ENCODE data around the gene DLGAP1.
A peak's percentile ranks its signal among the peaks of the same experiment; 100 is the strongest.

Gene DLGAP1

GRCh38 chr18:3554091-3554601 is 901.0 kb downstream of the DLGAP1 start:
- no peak for DNase-seq

GRCh38 chr18:3552305-3552704 is 902.8 kb downstream of the DLGAP1 start:
- no peak for DNase-seq

GRCh38 chr18:3547891-3548615 is 907.1 kb downstream of the DLGAP1 start:
- DNase-seq = no peak

GRCh38 chr18:3546106-3546505 is 909.0 kb downstream of the DLGAP1 start:
- no peak for DNase-seq

GRCh38 chr18:3544537-3544936 is 910.6 kb downstream of the DLGAP1 start:
- no peak for DNase-seq

- DNase-seq = no peak
Measured at GRCh38 chr18:3541549-3542386, 913.3 kb downstream of the DLGAP1 start.

GRCh38 chr18:3540805-3541548 is 914.1 kb downstream of the DLGAP1 start:
- no peak for DNase-seq

GRCh38 chr18:3538954-3539617 is 916.0 kb downstream of the DLGAP1 start:
- no peak for DNase-seq

GRCh38 chr18:3538456-3538855 is 916.7 kb downstream of the DLGAP1 start:
- peak in 3 of 56 donors; percentile 5 to 44 (median 26) for DNase-seq

GRCh38 chr18:3530807-3531206 is 924.3 kb downstream of the DLGAP1 start:
- no peak for DNase-seq

- DNase-seq = no peak
Measured at GRCh38 chr18:3529601-3530000, 925.5 kb downstream of the DLGAP1 start.

- DNase-seq = no peak
Measured at GRCh38 chr18:3529077-3529476, 926.0 kb downstream of the DLGAP1 start.

GRCh38 chr18:3528231-3528630 is 926.9 kb downstream of the DLGAP1 start:
- no peak for DNase-seq

GRCh38 chr18:3526421-3527354 is 928.4 kb downstream of the DLGAP1 start:
- peak in 28 of 56 donors; percentile 2 to 60 (median 20) for DNase-seq

- DNase-seq = peak in 48 of 56 donors; percentile 7 to 71 (median 36)
Measured at GRCh38 chr18:3525870-3526420, 929.2 kb downstream of the DLGAP1 start.

GRCh38 chr18:3524706-3525105 is 930.4 kb downstream of the DLGAP1 start:
- peak in 10 of 56 donors; percentile 11 to 37 (median 22) for DNase-seq

- no peak for DNase-seq
Measured at GRCh38 chr18:3520230-3521085, 934.6 kb downstream of the DLGAP1 start.

All from amygdala (tissue), 56 donors.